ENCODE measurements around the gene RHBDL3.

DNA sequence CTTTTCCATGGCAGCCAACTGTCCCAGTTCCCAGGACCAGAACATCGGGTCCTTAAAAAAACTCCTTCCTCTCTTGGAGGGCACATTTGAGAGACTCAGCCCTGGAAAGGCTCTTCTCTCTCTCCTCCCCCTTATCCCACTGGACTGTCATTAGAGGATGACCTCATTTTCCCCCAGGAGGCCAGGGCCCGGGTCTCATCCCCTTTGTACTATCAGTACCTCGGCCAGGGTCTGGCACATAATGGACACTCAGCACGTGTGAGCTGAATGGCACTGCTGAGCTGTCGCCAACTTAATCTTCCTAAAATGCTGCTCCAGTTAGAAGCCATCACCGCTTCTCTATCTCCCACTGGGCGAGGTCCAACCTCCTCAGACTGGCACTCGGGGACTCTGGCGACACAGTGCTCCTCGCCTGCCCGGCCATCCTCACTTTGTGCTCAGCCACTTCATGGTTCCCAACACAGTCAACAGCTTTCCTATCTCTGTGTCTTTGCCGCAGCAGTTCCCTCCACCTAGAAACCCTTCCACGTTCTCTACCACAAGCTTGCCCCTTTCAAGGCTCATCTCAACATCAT, 3.6 kb upstream of the RHBDL3 start:
- TF ChIP-seq, protein P1, sequence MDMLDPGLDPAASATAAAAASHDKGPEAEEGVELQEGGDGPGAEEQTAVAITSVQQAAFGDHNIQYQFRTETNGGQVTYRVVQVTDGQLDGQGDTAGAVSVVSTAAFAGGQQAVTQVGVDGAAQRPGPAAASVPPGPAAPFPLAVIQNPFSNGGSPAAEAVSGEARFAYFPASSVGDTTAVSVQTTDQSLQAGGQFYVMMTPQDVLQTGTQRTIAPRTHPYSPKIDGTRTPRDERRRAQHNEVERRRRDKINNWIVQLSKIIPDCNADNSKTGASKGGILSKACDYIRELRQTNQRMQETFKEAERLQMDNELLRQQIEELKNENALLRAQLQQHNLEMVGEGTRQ (IDR thresholded peaks at IDR 0.05): no peak
- TF ChIP-seq, protein P2, sequence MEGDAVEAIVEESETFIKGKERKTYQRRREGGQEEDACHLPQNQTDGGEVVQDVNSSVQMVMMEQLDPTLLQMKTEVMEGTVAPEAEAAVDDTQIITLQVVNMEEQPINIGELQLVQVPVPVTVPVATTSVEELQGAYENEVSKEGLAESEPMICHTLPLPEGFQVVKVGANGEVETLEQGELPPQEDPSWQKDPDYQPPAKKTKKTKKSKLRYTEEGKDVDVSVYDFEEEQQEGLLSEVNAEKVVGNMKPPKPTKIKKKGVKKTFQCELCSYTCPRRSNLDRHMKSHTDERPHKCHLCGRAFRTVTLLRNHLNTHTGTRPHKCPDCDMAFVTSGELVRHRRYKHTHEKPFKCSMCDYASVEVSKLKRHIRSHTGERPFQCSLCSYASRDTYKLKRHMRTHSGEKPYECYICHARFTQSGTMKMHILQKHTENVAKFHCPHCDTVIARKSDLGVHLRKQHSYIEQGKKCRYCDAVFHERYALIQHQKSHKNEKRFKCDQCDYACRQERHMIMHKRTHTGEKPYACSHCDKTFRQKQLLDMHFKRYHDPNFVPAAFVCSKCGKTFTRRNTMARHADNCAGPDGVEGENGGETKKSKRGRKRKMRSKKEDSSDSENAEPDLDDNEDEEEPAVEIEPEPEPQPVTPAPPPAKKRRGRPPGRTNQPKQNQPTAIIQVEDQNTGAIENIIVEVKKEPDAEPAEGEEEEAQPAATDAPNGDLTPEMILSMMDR (IDR thresholded peaks at IDR 0.05): no peak
- TF ChIP-seq POLR2AphosphoS2 (conservative IDR thresholded peaks at IDR 0.05; ENCODE audit: low read length): no peak
- TF ChIP-seq MYC (IDR thresholded peaks at IDR 0.05; ENCODE audit: borderline replicate concordance, low read length): no peak
- TF ChIP-seq, protein P3, sequence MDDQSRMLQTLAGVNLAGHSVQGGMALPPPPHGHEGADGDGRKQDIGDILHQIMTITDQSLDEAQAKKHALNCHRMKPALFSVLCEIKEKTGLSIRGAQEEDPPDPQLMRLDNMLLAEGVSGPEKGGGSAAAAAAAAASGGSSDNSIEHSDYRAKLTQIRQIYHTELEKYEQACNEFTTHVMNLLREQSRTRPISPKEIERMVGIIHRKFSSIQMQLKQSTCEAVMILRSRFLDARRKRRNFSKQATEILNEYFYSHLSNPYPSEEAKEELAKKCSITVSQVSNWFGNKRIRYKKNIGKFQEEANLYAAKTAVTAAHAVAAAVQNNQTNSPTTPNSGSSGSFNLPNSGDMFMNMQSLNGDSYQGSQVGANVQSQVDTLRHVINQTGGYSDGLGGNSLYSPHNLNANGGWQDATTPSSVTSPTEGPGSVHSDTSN (IDR thresholded peaks at IDR 0.05): no peak

All from A549 (cell line).